Stimulated activated CD4-positive, alpha-beta T cell treated with anti-CD3 and anti-CD28 coated beads, Interleukin-15, amount 100 ng/mL, for 1 hour (primary cell): ENCODE data around the gene KLHL20.

Experiments
- DNase-seq, 2 donors: peaks; one replicate each; pipeline ENCODE4 v3.0.0-alpha.2; 2020; ENCODE audit warnings: low read depth in 1 of 2, low spot score in 1 of 2

The KLHL20 gene

DNA sequence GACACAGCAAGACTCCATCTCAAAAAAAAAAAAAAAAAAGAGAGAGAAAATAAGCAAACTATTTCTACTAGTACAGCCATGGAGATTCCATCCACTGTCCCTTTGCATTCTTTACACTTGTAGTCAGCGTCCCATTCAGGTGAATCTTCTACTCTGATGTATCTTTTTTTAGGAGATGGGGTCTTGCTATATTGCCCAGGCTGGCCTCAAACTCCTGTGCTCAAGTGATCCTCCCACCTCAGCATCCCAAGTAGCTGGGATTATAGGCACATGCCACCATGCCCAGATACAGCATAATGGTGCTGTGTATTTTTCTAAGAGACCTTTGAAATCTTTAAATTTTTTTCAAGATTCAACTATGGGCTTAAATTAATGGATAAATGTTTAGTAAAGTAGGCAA, 118.0 kb downstream of the KLHL20 start:
- no peak for DNase-seq
